ENCODE results near the gene ESRRA. TPM values are rescaled to one million over a fixed set of nuclear protein-coding genes. Genes with fewer than 3 reads are reported as not detected.
A peak's percentile ranks its signal among the peaks of the same experiment; 100 is the strongest.

Gene ESRRA
- total RNA-seq, 2 experiments from 2014 or later = 32.8 to 35.6 TPM

DNA sequence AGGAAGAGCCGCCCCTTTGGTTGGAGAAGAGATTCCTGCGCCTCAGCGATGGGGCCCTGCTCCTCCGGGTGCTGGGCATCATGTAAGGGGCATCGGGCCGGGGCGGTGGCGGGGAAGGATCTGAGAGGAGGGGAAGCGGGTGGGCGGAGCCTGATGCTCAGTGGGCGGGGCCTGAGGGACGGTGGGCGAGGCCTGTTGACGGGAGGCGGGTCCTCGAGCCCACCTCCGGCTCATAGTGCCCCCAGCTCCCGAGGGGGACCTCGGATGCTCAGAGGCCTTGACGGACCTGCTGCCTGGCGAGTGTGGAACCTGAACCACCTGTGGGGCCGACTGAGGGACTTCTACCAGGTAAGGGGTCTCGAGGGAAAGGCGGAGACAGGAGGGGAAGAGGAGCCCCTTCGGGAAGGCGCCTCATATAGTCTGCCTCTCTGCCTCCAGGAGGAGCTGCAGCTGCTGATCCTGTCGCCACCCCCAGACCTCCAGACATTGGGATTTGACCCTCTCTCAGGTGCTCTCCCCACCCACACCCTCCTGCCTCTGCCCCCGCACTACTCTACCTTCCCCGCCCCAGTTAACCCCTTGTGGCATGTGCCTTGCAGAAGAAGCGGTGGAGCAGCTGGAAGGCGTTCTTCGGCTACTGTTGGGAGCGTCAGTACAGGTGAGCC, 35.5 kb downstream of the ESRRA start:
- DNase-seq = peak; percentile 87
- Mint-ChIP-seq H3K9me3 (no peaks in the 10 kb centered on the region), H3K4me1 (ENCODE audit: low read depth) (peaks cover 43% of the 10 kb centered on the region), H3K36me3 (peaks cover 28% of the 10 kb centered on the region), H3K4me3 (peak overlapping the region; percentile 91), H3K27me3 (no peaks in the 10 kb centered on the region), H3K27ac (peak overlapping the region; percentile 95)
- CTCF ChIA-PET = interaction anchor here (1.8 to 3.6 kb wide), 4 partner anchors 9 to 108 kb away, joined by 6 to 34 read pairs (median 21); partner anchors contain the start of genes PRDX5 and TRMT112
- POLR2A ChIA-PET = interaction anchor here (0.6 to 2.1 kb wide), 4 partner anchors 12 to 99 kb away, joined by 3 to 6 read pairs (median 3); partner anchors contain the start of gene PPP1R14B
- intact Hi-C loops (cut with micrococcal nuclease) = loop anchor here (1.0 kb wide), 1 partner anchor 24 kb away; the partner anchor contains the start of gene TRMT112

DNA sequence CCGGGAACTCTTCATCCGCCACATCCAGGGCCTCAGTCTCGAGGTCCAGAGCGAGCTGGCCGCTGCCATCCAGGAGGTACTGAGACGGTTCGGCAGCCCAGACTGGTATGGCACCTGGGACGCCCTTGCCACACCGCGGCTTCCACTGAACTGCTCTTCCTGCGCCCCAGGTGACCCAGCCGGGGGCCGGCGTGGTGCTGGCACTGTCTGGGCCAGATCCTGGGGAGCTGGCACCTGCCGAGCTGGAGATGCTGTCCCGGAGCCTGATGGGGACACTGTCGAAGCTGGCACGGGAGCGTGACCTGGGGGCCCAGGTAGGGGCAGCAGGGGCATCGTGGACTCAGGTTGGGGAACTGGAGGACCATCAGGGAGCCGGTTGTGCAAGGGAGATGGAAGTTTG, 36.1 kb downstream of the ESRRA start:
- no peaks in the 10 kb centered on the region for H3K9me3 Mint-ChIP-seq
- peak overlapping the region; percentile 42 for H3K27ac Mint-ChIP-seq
- H3K27me3 Mint-ChIP-seq = no peaks in the 10 kb centered on the region
- H3K36me3 Mint-ChIP-seq = peaks cover 31% of the 10 kb centered on the region
- DNase-seq = no peak
- intact Hi-C loops (cut with micrococcal nuclease) = no loop called here
- ChIA-PET CTCF (interaction anchor here (1.6 to 3.6 kb wide), 5 partner anchors 9 to 108 kb away, joined by 5 to 34 read pairs (median 9); partner anchors contain the start of genes PRDX5 and TRMT112), POLR2A (interaction anchor here (0.8 to 2.1 kb wide), 4 partner anchors 12 to 100 kb away, joined by 3 to 6 read pairs (median 3); no protein-coding TSS in a partner anchor)
- H3K4me1 Mint-ChIP-seq (ENCODE audit: low read depth) = peaks cover 42% of the 10 kb centered on the region
- H3K4me3 Mint-ChIP-seq = peak overlapping the region; percentile 91

DNA sequence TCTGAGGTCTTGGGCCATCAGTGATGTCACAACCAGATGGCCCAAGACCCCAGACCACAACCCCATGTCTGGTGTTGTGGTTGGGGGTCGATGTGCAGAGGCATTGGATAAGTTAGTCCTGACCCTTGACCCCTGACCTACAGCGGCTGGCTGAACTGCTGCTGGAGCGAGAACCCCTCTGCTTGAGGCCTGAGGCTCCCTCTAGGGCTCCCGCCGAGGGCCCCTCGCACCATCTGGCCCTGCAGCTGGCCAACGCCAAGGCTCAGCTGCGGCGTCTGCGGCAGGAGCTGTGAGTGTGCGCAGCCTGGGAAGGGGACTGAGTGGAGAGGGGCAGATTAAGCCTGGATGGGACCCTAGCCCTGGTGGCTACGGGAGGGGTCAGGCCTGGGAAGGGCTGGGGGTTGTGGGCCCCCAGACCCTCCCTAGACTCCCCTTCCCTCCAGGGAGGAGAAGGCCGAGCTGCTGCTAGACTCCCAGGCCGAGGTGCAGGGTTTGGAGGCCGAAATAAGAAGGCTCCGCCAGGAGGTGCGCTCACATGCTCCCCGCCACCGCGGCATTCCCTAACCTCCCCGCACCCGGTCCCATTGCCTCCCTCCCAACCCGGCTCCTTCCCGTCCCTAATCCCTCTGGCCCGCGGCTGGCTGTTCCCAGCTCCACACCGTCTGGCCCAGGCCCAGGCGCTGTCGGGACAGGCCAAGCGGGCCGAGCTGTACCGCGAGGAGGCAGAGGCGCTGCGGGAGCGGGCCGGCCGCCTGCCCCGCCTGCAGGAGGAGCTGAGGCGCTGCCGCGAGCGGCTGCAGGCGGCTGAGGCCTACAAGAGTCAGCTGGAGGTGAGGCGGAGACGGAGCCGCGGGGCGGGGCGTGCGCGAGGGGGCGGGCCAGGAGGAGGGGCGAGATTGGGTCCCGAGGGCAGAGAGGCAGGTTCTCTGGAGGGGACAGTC, 36.8 kb downstream of the ESRRA start:
- ChIA-PET CTCF (interaction anchor here (0.6 to 3.6 kb wide), 11 partner anchors 10 to 138 kb away, joined by 3 to 34 read pairs (median 5); partner anchors contain the start of genes PRDX5 and TRMT112), POLR2A (interaction anchor here (0.8 to 2.1 kb wide), 4 partner anchors 11 to 24 kb away, joined by 3 to 6 read pairs (median 3); partner anchors contain the start of gene PRDX5)
- no peak overlapping the region for H3K27ac Mint-ChIP-seq
- H3K9me3 Mint-ChIP-seq = no peaks in the 10 kb centered on the region
- H3K4me1 Mint-ChIP-seq (ENCODE audit: low read depth) = peaks cover 42% of the 10 kb centered on the region
- DNase-seq = peak; percentile 96
- H3K36me3 Mint-ChIP-seq = peaks cover 31% of the 10 kb centered on the region
- H3K4me3 Mint-ChIP-seq = peak overlapping the region; percentile 37
- no peaks in the 10 kb centered on the region for H3K27me3 Mint-ChIP-seq
- intact Hi-C loops (cut with micrococcal nuclease) = loop anchor here (1.0 to 2.0 kb wide), 2 partner anchors 17 to 37 kb away; partner anchors contain the start of genes ESRRA and RPS6KA4

DNA sequence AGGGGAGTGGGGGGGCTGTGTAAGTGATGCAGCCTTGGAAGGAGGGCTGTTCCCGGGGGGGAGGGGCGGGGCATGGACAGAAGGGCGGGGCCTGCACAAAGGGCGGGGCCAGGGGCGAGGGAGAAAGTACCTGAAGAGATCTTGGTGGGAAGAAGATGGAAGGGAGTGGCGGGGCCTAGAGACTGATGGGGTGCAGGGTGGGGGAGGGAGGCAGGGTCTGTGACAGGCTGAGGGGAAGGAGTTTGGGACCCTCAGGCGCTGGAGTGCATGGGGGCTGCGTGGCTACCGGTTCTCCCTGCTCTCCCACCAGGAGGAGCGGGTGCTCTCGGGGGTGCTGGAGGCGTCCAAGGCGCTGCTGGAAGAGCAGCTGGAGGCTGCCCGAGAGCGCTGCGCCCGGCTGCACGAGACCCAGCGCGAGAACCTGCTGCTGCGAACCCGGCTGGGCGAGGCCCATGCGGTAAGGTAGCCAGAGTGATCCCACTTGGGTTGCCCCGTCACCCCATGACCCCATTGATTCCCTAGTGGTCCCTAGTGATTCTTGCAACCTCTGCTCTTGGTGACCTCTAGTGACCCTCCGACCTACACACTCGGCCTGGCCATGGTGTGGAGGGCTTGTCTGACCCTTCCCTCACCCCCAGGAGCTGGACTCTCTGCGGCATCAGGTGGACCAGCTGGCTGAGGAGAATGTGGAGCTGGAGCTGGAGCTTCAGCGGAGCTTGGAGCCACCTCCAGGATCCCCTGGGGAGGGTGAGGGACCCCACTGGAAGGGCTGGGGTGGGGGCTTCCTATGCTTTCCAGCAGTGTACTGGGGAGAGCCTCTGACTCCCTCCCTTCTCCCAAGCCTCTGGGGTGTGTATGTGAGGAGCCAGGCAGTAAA, 37.8 kb downstream of the ESRRA start:
- intact Hi-C loops (cut with micrococcal nuclease) = loop anchor here (1.0 to 2.0 kb wide), 2 partner anchors 16 to 38 kb away; partner anchors contain the start of genes ESRRA and RPS6KA4
- Mint-ChIP-seq H3K4me3 (no peak overlapping the region), H3K9me3 (no peaks in the 10 kb centered on the region), H3K27ac (no peak overlapping the region), H3K27me3 (no peaks in the 10 kb centered on the region), H3K4me1 (ENCODE audit: low read depth) (peaks cover 42% of the 10 kb centered on the region), H3K36me3 (peaks cover 27% of the 10 kb centered on the region)
- CTCF ChIA-PET = interaction anchor here (0.6 to 3.6 kb wide), 10 partner anchors 11 to 139 kb away, joined by 3 to 34 read pairs (median 4); partner anchors contain the start of genes PRDX5 and TRMT112
- POLR2A ChIA-PET = interaction anchor here (0.9 to 2.1 kb wide), 2 partner anchors 15 to 25 kb away, joined by 3 to 6 read pairs; partner anchors contain the start of gene PRDX5
- DNase-seq = no peak

DNA sequence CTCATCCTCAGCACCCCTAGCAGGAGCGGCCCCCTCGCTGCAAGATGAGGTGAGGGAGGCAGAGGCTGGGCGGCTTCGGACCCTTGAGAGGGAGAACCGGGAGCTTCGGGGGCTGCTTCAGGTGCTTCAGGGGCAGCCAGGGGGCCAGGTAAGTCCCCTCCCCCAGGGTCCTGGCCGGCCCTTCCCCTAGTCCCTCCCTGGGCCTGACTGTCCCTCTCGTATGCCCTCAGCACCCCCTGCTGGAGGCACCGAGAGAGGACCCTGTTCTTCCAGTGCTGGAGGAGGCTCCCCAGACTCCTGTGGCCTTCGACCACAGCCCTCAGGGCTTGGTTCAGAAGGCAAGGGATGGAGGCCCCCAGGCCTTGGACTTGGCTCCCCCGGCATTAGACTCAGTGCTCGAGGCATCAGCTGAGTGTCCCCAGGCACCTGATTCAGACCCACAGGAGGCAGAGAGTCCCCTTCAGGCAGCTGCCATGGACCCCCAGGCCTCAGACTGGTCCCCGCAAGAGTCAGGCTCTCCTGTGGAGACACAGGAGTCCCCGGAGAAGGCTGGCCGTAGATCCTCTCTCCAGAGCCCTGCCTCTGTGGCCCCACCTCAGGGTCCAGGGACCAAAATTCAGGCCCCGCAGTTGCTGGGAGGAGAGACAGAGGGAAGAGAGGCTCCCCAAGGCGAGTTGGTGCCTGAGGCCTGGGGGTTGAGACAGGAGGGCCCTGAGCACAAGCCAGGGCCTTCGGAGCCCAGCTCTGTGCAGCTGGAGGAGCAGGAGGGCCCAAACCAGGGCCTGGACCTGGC, 38.6 kb downstream of the ESRRA start:
- Mint-ChIP-seq H3K4me3 (no peak overlapping the region), H3K27me3 (no peaks in the 10 kb centered on the region), H3K9me3 (no peaks in the 10 kb centered on the region), H3K4me1 (ENCODE audit: low read depth) (peaks cover 35% of the 10 kb centered on the region), H3K27ac (no peak overlapping the region), H3K36me3 (peaks cover 22% of the 10 kb centered on the region)
- DNase-seq = peak; percentile 25
- CTCF ChIA-PET = no interaction called here
- POLR2A ChIA-PET = no interaction called here
- intact Hi-C loops (cut with micrococcal nuclease) = loop anchor here (2.0 kb wide), 1 partner anchor 15 kb away; the partner anchor contains the start of gene RPS6KA4

DNA sequence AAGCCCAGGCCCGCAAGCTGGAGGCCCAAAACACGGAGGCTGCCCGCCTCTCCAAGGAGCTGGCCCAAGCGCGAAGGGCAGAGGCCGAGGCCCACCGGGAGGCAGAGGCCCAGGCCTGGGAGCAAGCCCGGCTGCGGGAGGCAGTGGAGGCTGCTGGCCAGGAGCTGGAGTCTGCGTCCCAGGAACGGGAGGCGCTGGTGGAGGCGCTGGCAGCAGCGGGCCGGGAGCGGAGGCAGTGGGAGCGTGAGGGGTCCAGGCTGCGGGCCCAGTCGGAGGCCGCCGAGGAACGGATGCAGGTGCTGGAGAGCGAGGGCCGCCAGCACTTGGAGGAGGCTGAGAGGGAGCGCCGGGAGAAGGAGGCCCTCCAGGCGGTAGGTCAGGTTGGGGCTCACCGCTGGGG, 39.5 kb downstream of the ESRRA start:
- Mint-ChIP-seq H3K27ac (no peak overlapping the region), H3K36me3 (peaks cover 23% of the 10 kb centered on the region), H3K4me3 (no peak overlapping the region), H3K9me3 (no peaks in the 10 kb centered on the region), H3K27me3 (no peaks in the 10 kb centered on the region), H3K4me1 (ENCODE audit: low read depth) (peaks cover 27% of the 10 kb centered on the region)
- intact Hi-C loops (cut with micrococcal nuclease) = no loop called here
- CTCF ChIA-PET = no interaction called here
- DNase-seq = no peak
- POLR2A ChIA-PET = no interaction called here

DNA sequence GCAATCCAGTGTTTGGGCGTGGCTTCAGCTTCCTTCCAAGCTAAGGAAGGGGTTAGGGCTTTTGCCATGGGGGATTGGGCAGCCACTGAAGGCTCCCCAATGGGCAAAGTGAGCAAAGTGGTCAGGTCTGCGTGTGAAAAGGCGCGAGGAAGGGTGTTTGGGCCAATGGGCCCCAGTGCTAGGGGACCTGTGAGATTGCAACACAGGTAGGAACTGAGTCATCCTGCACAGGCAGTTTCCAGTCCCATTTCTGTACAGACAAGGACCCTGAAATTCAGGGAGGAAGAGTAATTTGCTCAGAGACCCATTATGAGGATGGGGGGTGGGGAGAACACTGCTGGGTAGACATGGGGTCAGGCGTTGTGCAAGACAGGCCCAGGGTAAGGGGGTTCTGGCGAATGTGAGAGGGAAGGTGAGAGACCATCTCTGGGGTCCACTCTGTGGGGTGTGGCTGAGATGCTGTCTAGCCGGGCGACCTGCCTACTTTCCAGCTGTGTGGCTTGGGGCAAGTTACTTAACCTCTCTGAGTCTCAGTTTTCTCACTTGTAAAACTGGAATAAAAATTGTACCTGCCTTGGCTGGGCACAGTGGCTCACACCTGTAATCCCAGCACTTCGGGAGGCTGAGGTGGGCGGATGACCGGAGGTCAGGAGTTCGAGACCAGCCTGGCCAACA, 42.0 kb downstream of the ESRRA start:
- peaks cover 18% of the 10 kb centered on the region for H3K36me3 Mint-ChIP-seq
- peak overlapping the region; percentile 54 for H3K27ac Mint-ChIP-seq
- no peak overlapping the region for H3K4me3 Mint-ChIP-seq
- no peaks in the 10 kb centered on the region for H3K9me3 Mint-ChIP-seq
- ChIA-PET POLR2A (no interaction called here), CTCF (interaction anchor here (0.9 kb wide), 1 partner anchor 16 kb away, joined by 3 read pairs; no protein-coding TSS in a partner anchor)
- no peak for DNase-seq
- H3K27me3 Mint-ChIP-seq = no peaks in the 10 kb centered on the region
- H3K4me1 Mint-ChIP-seq (ENCODE audit: low read depth) = peaks cover 9% of the 10 kb centered on the region
- intact Hi-C loops (cut with micrococcal nuclease) = no loop called here

DNA sequence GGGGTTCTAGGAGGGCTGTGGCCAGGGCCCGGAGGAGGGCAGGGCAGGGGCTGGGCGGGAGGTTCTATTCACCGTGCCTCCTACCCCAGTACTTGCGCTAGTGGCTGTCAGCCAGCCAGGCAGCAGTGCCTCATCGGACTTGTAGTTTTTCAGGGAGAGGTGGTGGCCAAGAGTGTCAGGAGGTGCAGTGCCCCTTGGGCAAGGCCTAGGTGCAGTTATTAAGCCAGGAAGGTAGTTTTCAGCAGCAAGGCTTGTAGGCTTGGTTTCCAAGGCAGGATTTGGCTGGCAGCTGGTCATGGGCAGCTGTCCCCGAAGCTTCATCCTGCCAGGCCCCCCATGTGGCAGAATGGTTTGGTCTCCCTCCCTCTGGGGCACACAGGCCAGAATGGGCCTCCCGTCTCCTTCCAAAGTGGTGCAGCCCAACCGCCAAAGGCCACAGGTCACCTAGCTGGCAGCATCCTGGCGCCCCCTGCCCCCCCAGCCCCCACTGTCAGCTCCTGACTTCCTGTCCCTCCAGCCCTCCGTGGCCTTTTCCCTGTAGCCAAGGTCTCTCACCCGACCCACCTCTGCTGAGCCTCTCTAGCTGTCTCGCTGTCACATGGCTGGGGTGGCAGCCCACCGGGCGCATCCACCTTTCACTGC, 43.2 kb downstream of the ESRRA start:
- no peak overlapping the region for H3K4me3 Mint-ChIP-seq
- intact Hi-C loops (cut with micrococcal nuclease) = no loop called here
- no peak overlapping the region for H3K27ac Mint-ChIP-seq
- H3K27me3 Mint-ChIP-seq = no peaks in the 10 kb centered on the region
- ChIA-PET POLR2A (interaction anchor here (0.6 to 1.0 kb wide), 2 partner anchors 11 to 30 kb away, joined by 3 to 7 read pairs; partner anchors contain the start of genes PRDX5 and RPS6KA4), CTCF (interaction anchor here (0.6 kb wide), 1 partner anchor 45 kb away, joined by 3 read pairs; no protein-coding TSS in a partner anchor)
- H3K36me3 Mint-ChIP-seq = peaks cover 18% of the 10 kb centered on the region
- H3K4me1 Mint-ChIP-seq (ENCODE audit: low read depth) = peaks cover 8% of the 10 kb centered on the region
- H3K9me3 Mint-ChIP-seq = no peaks in the 10 kb centered on the region
- no peak for DNase-seq

DNA sequence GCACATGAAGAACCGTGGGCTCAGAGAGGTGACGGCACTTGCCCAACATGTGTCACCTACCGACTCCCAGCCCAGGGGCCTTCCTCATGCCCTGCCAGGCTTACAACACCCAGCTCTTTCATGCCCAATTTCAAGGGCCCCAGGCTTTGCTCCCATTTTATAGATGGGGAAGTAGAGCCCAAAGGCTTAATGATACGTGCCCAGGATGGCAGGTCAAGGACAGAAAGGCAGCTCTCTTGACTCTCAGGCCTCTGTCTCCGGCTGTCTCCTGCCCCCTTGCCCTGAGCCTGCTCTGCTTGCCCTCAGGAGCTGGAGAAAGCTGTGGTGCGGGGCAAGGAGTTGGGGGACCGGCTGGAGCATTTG, 43.7 kb downstream of the ESRRA start:
- Mint-ChIP-seq H3K36me3 (peaks cover 16% of the 10 kb centered on the region), H3K27ac (no peak overlapping the region), H3K9me3 (no peaks in the 10 kb centered on the region), H3K27me3 (no peaks in the 10 kb centered on the region), H3K4me1 (ENCODE audit: low read depth) (peaks cover 8% of the 10 kb centered on the region), H3K4me3 (no peak overlapping the region)
- CTCF ChIA-PET = interaction anchor here (1.0 kb wide), 1 partner anchor 39 kb away, joined by 3 read pairs; no protein-coding TSS in a partner anchor
- intact Hi-C loops (cut with micrococcal nuclease) = no loop called here
- no peak for DNase-seq
- POLR2A ChIA-PET = interaction anchor here (1.0 kb wide), 1 partner anchor 10 kb away, joined by 3 read pairs; the partner anchor contains the start of gene RPS6KA4

Measured in activated CD4-positive, alpha-beta memory T cell treated with anti-CD3 and anti-CD28 coated beads for 36 hours (primary cell).